Activated CD8-positive, alpha-beta memory T cell treated with anti-CD3 and anti-CD28 coated beads for 36 hours (primary cell): ENCODE measurements around the gene TMEM259. TPM values are rescaled to one million over a fixed set of nuclear protein-coding genes. Genes with fewer than 3 reads are reported as not detected.

Source experiments
- CTCF ChIA-PET: fragments of 350-600 bp; sonication (Branson Sonifier 250); formaldehyde crosslinking; loops from one replicate; lab custom pipeline; 2021; ENCODE audit warnings: antibody characterized with exemption; lab: Charles Lee
- POLR2A ChIA-PET: fragments of 350-600 bp; sonication (Branson Sonifier 250); formaldehyde crosslinking; loops from one replicate; lab custom pipeline; 2021; ENCODE audit warnings: antibody characterized with exemption; lab: Charles Lee
- total RNA-seq, 2 experiments: library from RNA; stranded (reverse); gene quantifications; one replicate each; pipeline ENCODE4 v1.2.3, GENCODE V29; 2021

Gene TMEM259
- total RNA-seq, 2 experiments from 2014 or later = 132 to 141 TPM

- POLR2A ChIA-PET = interaction anchor here (0.6 kb wide), 1 partner anchor 9 kb away, joined by 4 read pairs; no protein-coding TSS in a partner anchor
- CTCF ChIA-PET = no interaction called here
These were observed 55.9 kb downstream of the TMEM259 start for GRCh38 chr19:964761-965694.

- ChIA-PET POLR2A (no interaction called here), CTCF (no interaction called here)
These were observed 56.8 kb downstream of the TMEM259 start for GRCh38 chr19:964116-964520.

GRCh38 chr19:963486-963951, 57.4 kb downstream of the TMEM259 start:
- POLR2A ChIA-PET = no interaction called here
- CTCF ChIA-PET = interaction anchor here (0.6 to 1.2 kb wide), 2 partner anchors 15 to 16 kb away, joined by 3 read pairs; no protein-coding TSS in a partner anchor

GRCh38 chr19:962683-963400, 58.1 kb downstream of the TMEM259 start:
- CTCF ChIA-PET = interaction anchor here (0.6 to 1.2 kb wide), 2 partner anchors 15 kb away, joined by 3 read pairs; no protein-coding TSS in a partner anchor

GRCh38 chr19:961866-962620, 58.9 kb downstream of the TMEM259 start:
- ChIA-PET POLR2A (interaction anchor here (0.6 kb wide), 1 partner anchor 14 kb away, joined by 5 read pairs; no protein-coding TSS in a partner anchor), CTCF (no interaction called here)

More at GRCh38 chr19:962683-963400, 58.1 kb downstream of the TMEM259 start:
- POLR2A ChIA-PET = no interaction called here

- POLR2A ChIA-PET = no interaction called here
- CTCF ChIA-PET = no interaction called here
These were observed 60.4 kb downstream of the TMEM259 start for GRCh38 chr19:960601-960938.

GRCh38 chr19:960020-960419, 60.9 kb downstream of the TMEM259 start:
- POLR2A ChIA-PET = no interaction called here

More at GRCh38 chr19:960020-960419, 60.9 kb downstream of the TMEM259 start:
- CTCF ChIA-PET = no interaction called here

Other genes starting within 250 kb of the TMEM259 start
- gene PTBP1, start 223.7 kb downstream of the TMEM259 start, total RNA-seq = 100 to 1,000 TPM; 872 to 908 TPM
- gene PLPPR3, start 199.2 kb downstream of the TMEM259 start, total RNA-seq = not detected
- gene AZU1, start 193.3 kb downstream of the TMEM259 start, total RNA-seq = not detected
- gene PRTN3, start 180.1 kb downstream of the TMEM259 start, total RNA-seq = not detected
- gene ELANE, start 168.8 kb downstream of the TMEM259 start, total RNA-seq = not detected
- 1 to 10 TPM; 1.4 to 1.7 TPM for gene CFD, start 161.5 kb downstream of the TMEM259 start, total RNA-seq
- gene MED16, start 127.9 kb downstream of the TMEM259 start, total RNA-seq = 10 to 100 TPM; 42.8 to 46.8 TPM
- gene RNU6-9, start 127.6 kb downstream of the TMEM259 start, total RNA-seq = not detected
- 10 to 100 TPM; 55.8 to 56.9 TPM for gene R3HDM4, start 107.9 kb downstream of the TMEM259 start, total RNA-seq
- gene KISS1R, start 103.8 kb downstream of the TMEM259 start, total RNA-seq = 1 to 10 TPM; 6.7 to 7.2 TPM
- 10 to 100 TPM; 18.8 to 19.0 TPM for gene ARID3A, start 95.1 kb downstream of the TMEM259 start, total RNA-seq
- 100 to 1,000 TPM; 121 to 126 TPM for gene WDR18, start 36.8 kb downstream of the TMEM259 start, total RNA-seq
- gene GRIN3B, start 20.7 kb downstream of the TMEM259 start, total RNA-seq = not detected
- gene RNU6-2, start 399 bp upstream of the TMEM259 start, total RNA-seq = not detected
- 10 to 100 TPM; 64.2 to 71.2 TPM for gene CNN2, start 5.5 kb upstream of the TMEM259 start, total RNA-seq
- 10 to 100 TPM; 16.1 to 17.2 TPM for gene ABCA7, start 19.0 kb upstream of the TMEM259 start, total RNA-seq
- gene ARHGAP45, start 46.0 kb upstream of the TMEM259 start, total RNA-seq = 100 to 1,000 TPM; 148 to 154 TPM
- 100 to 1,000 TPM; 272 to 275 TPM for gene POLR2E, start 74.3 kb upstream of the TMEM259 start, total RNA-seq
- gene GPX4, start 82.9 kb upstream of the TMEM259 start, total RNA-seq = 100 to 1,000 TPM; 205 to 209 TPM
- gene SBNO2, start 153.1 kb upstream of the TMEM259 start, total RNA-seq = 10 to 100 TPM; 56.6 to 59.0 TPM
- gene STK11, start 184.7 kb upstream of the TMEM259 start, total RNA-seq = 10 to 100 TPM; 58.7 to 62.5 TPM
- gene CBARP, start 216.9 kb upstream of the TMEM259 start, total RNA-seq = 1 to 10 TPM in 1 of 2 experiments, under 1 TPM in 1; 0.95 to 1.1 TPM
- gene ATP5F1D, start 220.6 kb upstream of the TMEM259 start, total RNA-seq = 100 to 1,000 TPM; 193 to 194 TPM
- gene MIDN, start 227.5 kb upstream of the TMEM259 start, total RNA-seq = 10 to 100 TPM; 45.3 to 50.0 TPM
- gene CIRBP, start 248.2 kb upstream of the TMEM259 start, total RNA-seq = 100 to 1,000 TPM; 207 to 210 TPM